Prostate gland (tissue), 2 donors: ENCODE measurements around the gene ZMYND10. TPM values are rescaled to one million over a fixed set of nuclear protein-coding genes. Genes with fewer than 3 reads are reported as not detected.

Experiments
- DNase-seq: peaks from one replicate; pipeline ENCODE4 v3.0.0-alpha.2; 2019; ENCODE audit warnings: low spot score
- H3K27ac ChIP-seq, 2 donors: fragments of 200-600 bp; sonication (generic); 2 replicates each; pipeline ENCODE4 v1.5.1; 2017 to 2019
- H3K27me3 ChIP-seq: fragments of 200-600 bp; sonication (generic); replicated peaks from 2 replicates; pipeline ENCODE4 v1.5.1; 2019; ENCODE audit not compliant: insufficient read depth
- H3K36me3 ChIP-seq, 2 donors: fragments of 200-600 bp; sonication (generic); 1 replicate in 1 of 2; 2 replicates in 1 of 2; pipeline versions ENCODE4 v1.5.1 to v1.8.1; 2017 to 2019
- H3K4me1 ChIP-seq: fragments of 200-600 bp; sonication (generic); replicated peaks from 2 replicates; pipeline ENCODE4 v1.5.1; 2019
- H3K4me3 ChIP-seq, 2 donors: fragments of 200-600 bp; sonication (generic); 2 replicates each; pipeline ENCODE4 v1.5.1; 2017 to 2019
- H3K9me3 ChIP-seq: fragments of 200-600 bp; sonication (generic); 2 replicates; pipeline ENCODE4 v1.5.1; 2017
- POLR2A ChIP-seq: fragments of 450-650 bp; IDR thresholded peaks from one replicate; pipeline ENCODE4 v1.6.1; 2016; ENCODE audit warnings: antibody characterized with exemption, mild to moderate bottlenecking
- POLR2AphosphoS5 ChIP-seq: sonication (generic); formaldehyde crosslinking; IDR thresholded peaks from one replicate; pipeline ENCODE4 v1.6.1; 2017; ENCODE audit warnings: antibody characterized with exemption
- WGBS: methylation state at CpG from one replicate; pipeline ENCODE4 v1.1.5; 2018; 5-methylcytosine and 5-hydroxymethylcytosine counted together
- intact Hi-C: fragments of 100-400 bp; cut with DNase I; formaldehyde crosslinking; loops from one replicate; pipeline ENCODE4 v1.14.2; 2022
- total RNA-seq, 2 donors: library from RNA; depleted of rRNA; stranded (reverse); fragments of >200 nt; gene quantifications; one replicate each; pipeline ENCODE4 v1.1.0, GENCODE V29; 2016
- TF ChIP-seq, protein P1 (sequence below), 4 experiments: fragments of 200-600 bp in 2 of 4; fragments of 450-650 bp in 2 of 4; sonication (generic) in 2 of 4; IDR thresholded peaks; 1 replicate in 3 of 4; 2 replicates in 1 of 4; pipeline ENCODE4 v1.5.1; 2016 to 2019; ENCODE audit warnings: antibody characterized with exemption in 4 of 4, mild to moderate bottlenecking in 2 of 4, moderate library complexity in 2 of 4

ZMYND10 gene
- total RNA-seq, 2 donors from 2014 or later: 1.6 to 41.9 TPM

DNA sequence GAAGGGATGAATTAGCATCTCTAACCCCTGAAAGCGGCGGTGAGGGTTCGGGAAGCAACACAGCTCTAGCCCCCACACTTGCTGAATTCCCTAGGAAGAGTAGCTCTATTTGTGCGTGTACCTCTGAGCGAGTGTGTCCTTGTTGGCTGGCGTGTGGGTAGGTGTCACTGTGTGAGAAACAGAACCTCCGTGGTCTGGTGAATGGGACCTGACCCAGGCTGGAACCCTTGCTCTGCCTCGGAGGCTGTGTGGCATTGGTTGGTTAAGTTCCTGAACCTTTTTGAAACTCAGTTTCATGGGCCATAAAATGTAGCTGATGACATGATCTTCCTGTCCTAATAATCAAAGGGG, 14.2 kb upstream of the ZMYND10 start:
- intact Hi-C loops: loop anchor here (5.0 to 10.0 kb wide), 2 partner anchors 253 to 1025 kb away; partner anchors contain the start of genes CISH and MANF
- Histone ChIP-seq H3K27me3 (no peaks in the 10 kb centered on the region), H3K27ac (no peak overlapping the region), H3K36me3 (no peaks in the 10 kb centered on the region), H3K4me1 (peaks cover 29% of the 10 kb centered on the region), H3K9me3 (no peaks in the 10 kb centered on the region), H3K4me3 (peak overlapping the region in 1 of 2 donors; percentile 87)
- WGBS: 32% methylated on average over 5 of the region's 8 CpGs
- TF ChIP-seq POLR2AphosphoS5: no peak
- TF ChIP-seq, protein P1, sequence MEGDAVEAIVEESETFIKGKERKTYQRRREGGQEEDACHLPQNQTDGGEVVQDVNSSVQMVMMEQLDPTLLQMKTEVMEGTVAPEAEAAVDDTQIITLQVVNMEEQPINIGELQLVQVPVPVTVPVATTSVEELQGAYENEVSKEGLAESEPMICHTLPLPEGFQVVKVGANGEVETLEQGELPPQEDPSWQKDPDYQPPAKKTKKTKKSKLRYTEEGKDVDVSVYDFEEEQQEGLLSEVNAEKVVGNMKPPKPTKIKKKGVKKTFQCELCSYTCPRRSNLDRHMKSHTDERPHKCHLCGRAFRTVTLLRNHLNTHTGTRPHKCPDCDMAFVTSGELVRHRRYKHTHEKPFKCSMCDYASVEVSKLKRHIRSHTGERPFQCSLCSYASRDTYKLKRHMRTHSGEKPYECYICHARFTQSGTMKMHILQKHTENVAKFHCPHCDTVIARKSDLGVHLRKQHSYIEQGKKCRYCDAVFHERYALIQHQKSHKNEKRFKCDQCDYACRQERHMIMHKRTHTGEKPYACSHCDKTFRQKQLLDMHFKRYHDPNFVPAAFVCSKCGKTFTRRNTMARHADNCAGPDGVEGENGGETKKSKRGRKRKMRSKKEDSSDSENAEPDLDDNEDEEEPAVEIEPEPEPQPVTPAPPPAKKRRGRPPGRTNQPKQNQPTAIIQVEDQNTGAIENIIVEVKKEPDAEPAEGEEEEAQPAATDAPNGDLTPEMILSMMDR (IDR thresholded peaks at IDR 0.05): no peak
- TF ChIP-seq POLR2A: no peak
- no peak for DNase-seq

- Histone ChIP-seq H3K27ac (peak within 1 kb of the TSS; percentile 83 to 85), H3K9me3 (no peaks in the 10 kb centered on the region), H3K4me3 (peak within 1 kb of the TSS; percentile 68 to 87), H3K36me3 (no peaks in the 10 kb centered on the region), H3K4me1 (peaks cover 24% of the 10 kb centered on the region), H3K27me3 (no peaks in the 10 kb centered on the region)
- DNase-seq: peak; percentile 99
- WGBS: under 1% methylated on average over 50 of the region's 64 CpGs
- intact Hi-C loops: loop anchor here (5.0 to 10.0 kb wide), 2 partner anchors 253 to 1026 kb away; partner anchors contain the start of genes CISH and MANF
- TF ChIP-seq POLR2A: peak; percentile 57
- TF ChIP-seq POLR2AphosphoS5: peak; percentile 100
- TF ChIP-seq, protein P1 (IDR thresholded peaks at IDR 0.05): peak in 1 of 4 experiments; percentile 21
These were observed 13.6 kb upstream of the ZMYND10 start, which contains the start of gene TMEM115 for GRCh38 chr3:50358911-50359759. TMEM115 (minus strand) TSS chr3:50359521; CDS start chr3:50359063, 458 bp downstream.

GRCh38 chr3:50358355-50358910, 12.9 kb upstream of the ZMYND10 start:
- H3K4me1 ChIP-seq: peaks cover 24% of the 10 kb centered on the region
- peak overlapping the region; percentile 83 to 85 for H3K27ac ChIP-seq
- 27% methylated on average over 24 of the region's 24 CpGs for WGBS
- H3K36me3 ChIP-seq: no peaks in the 10 kb centered on the region
- DNase-seq: no peak
- peak overlapping the region; percentile 68 to 87 for H3K4me3 ChIP-seq
- TF ChIP-seq, protein P1 (IDR thresholded peaks at IDR 0.05): no peak
- no peak for TF ChIP-seq POLR2AphosphoS5
- TF ChIP-seq POLR2A: no peak
- no peaks in the 10 kb centered on the region for H3K27me3 ChIP-seq
- H3K9me3 ChIP-seq: no peaks in the 10 kb centered on the region
- intact Hi-C loops: loop anchor here (5.0 to 10.0 kb wide), 2 partner anchors 254 to 1026 kb away; partner anchors contain the start of genes CISH and MANF

GRCh38 chr3:50357481-50357880, 11.9 kb upstream of the ZMYND10 start:
- TF ChIP-seq, protein P1 (IDR thresholded peaks at IDR 0.05): no peak
- TF ChIP-seq POLR2A (no peak), POLR2AphosphoS5 (no peak)
- peaks cover 24% of the 10 kb centered on the region for H3K4me1 ChIP-seq
- intact Hi-C loops: loop anchor here (5.0 to 10.0 kb wide), 2 partner anchors 255 to 1027 kb away; partner anchors contain the start of genes CISH and MANF
- peak overlapping the region; percentile 68 to 87 for H3K4me3 ChIP-seq
- H3K27me3 ChIP-seq: no peaks in the 10 kb centered on the region
- WGBS: 85% methylated on average over 1 of the region's 1 CpG
- H3K36me3 ChIP-seq: no peaks in the 10 kb centered on the region
- DNase-seq: no peak
- H3K27ac ChIP-seq: peak overlapping the region in 1 of 2 donors; percentile 83
- no peaks in the 10 kb centered on the region for H3K9me3 ChIP-seq
